ENCODE results near the gene CALU. TPM values are rescaled to one million over a fixed set of nuclear protein-coding genes. Genes with fewer than 3 reads are reported as not detected.

The CALU gene
- total and polyA plus RNA-seq, 2 experiments from 2014 or later, result 136 to 179 TPM

DNA sequence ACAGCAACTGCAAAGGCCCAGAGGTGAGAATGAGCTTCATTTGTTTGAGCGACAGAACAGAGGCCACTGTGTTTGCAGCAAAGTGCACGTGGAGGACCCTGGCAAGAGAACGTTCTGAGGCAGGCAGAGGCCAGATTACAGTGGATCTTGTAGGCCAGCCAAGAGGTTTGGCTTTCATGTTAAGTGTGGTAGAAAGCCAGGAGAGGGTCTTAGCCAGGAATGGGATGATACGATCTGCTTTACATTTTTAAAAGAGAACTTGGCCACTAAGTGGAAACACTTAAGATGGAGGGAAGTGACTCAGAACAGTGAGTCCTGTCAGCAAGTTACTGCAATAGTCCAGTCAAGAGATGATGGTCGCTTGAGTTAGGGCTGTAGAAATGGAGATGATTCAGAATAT, 57.2 kb downstream of the CALU start (continued):
- TF ChIP-seq EZH2phosphoT487 (IDR thresholded peaks at IDR 0.05; ENCODE audit: unreplicated experiment) (no peak), EZH2 (IDR thresholded peaks at IDR 0.05; ENCODE audit: low read depth, unreplicated experiment) (no peak), POLR2AphosphoS5 (IDR thresholded peaks at IDR 0.05; ENCODE audit: low read depth) (no peak), JUNB (IDR thresholded peaks at IDR 0.05; ENCODE audit: unreplicated experiment) (no peak), STAT1 (IDR thresholded peaks at IDR 0.05; ENCODE audit: unreplicated experiment) (no peak), ETS1 (IDR thresholded peaks at IDR 0.05) (no peak), CTCF (conservative IDR thresholded peaks at IDR 0.05; ENCODE audit: low read depth in 2 of 2) (no peak)

- H3K4me1 Mint-ChIP-seq, result peaks cover 24% of the 10 kb centered on the region
- H3K36me3 Mint-ChIP-seq (ENCODE audit: low read depth), result peaks cover 44% of the 10 kb centered on the region
Measured at GRCh38 chr7:128799451-128799850, 60.3 kb downstream of the CALU start.

GRCh38 chr7:128800567-128800966, 61.4 kb downstream of the CALU start:
- H3K9me3 Mint-ChIP-seq, result no peaks in the 10 kb centered on the region
- Histone ChIP-seq H3K79me2 (replicated peaks; ENCODE audit: insufficient read depth) (no peaks in the 10 kb centered on the region), H3K4me1 (ENCODE audit: insufficient read depth) (no peaks in the 10 kb centered on the region; the same call in 1 of the 2 replicates), H2AFZ (no peak overlapping the region), H3F3A (replicated peaks; ENCODE audit: low read depth) (peaks cover 6% of the 10 kb centered on the region; the same call in 1 of the 2 replicates), H3K4me3 (no peak overlapping the region), H4K20me1 (replicated peaks; ENCODE audit: insufficient read depth) (peaks cover 4% of the 10 kb centered on the region; the same call in 1 of the 2 replicates), H3K27me3 (ENCODE audit: insufficient read depth) (no peaks in the 10 kb centered on the region), H3K27ac (ENCODE audit: low read depth) (no peak overlapping the region), H3K4me2 (no peak overlapping the region), H3K9me2 (ENCODE audit: insufficient read depth) (no peaks in the 10 kb centered on the region), H3K36me3 (ENCODE audit: insufficient read depth) (peaks cover 28% of the 10 kb centered on the region; the same call in 1 of the 2 replicates)
- no peak for DNase-seq (ENCODE audit: low spot score)
- peaks cover 46% of the 10 kb centered on the region for H3K36me3 Mint-ChIP-seq (ENCODE audit: low read depth)
- TF ChIP-seq, protein P1, sequence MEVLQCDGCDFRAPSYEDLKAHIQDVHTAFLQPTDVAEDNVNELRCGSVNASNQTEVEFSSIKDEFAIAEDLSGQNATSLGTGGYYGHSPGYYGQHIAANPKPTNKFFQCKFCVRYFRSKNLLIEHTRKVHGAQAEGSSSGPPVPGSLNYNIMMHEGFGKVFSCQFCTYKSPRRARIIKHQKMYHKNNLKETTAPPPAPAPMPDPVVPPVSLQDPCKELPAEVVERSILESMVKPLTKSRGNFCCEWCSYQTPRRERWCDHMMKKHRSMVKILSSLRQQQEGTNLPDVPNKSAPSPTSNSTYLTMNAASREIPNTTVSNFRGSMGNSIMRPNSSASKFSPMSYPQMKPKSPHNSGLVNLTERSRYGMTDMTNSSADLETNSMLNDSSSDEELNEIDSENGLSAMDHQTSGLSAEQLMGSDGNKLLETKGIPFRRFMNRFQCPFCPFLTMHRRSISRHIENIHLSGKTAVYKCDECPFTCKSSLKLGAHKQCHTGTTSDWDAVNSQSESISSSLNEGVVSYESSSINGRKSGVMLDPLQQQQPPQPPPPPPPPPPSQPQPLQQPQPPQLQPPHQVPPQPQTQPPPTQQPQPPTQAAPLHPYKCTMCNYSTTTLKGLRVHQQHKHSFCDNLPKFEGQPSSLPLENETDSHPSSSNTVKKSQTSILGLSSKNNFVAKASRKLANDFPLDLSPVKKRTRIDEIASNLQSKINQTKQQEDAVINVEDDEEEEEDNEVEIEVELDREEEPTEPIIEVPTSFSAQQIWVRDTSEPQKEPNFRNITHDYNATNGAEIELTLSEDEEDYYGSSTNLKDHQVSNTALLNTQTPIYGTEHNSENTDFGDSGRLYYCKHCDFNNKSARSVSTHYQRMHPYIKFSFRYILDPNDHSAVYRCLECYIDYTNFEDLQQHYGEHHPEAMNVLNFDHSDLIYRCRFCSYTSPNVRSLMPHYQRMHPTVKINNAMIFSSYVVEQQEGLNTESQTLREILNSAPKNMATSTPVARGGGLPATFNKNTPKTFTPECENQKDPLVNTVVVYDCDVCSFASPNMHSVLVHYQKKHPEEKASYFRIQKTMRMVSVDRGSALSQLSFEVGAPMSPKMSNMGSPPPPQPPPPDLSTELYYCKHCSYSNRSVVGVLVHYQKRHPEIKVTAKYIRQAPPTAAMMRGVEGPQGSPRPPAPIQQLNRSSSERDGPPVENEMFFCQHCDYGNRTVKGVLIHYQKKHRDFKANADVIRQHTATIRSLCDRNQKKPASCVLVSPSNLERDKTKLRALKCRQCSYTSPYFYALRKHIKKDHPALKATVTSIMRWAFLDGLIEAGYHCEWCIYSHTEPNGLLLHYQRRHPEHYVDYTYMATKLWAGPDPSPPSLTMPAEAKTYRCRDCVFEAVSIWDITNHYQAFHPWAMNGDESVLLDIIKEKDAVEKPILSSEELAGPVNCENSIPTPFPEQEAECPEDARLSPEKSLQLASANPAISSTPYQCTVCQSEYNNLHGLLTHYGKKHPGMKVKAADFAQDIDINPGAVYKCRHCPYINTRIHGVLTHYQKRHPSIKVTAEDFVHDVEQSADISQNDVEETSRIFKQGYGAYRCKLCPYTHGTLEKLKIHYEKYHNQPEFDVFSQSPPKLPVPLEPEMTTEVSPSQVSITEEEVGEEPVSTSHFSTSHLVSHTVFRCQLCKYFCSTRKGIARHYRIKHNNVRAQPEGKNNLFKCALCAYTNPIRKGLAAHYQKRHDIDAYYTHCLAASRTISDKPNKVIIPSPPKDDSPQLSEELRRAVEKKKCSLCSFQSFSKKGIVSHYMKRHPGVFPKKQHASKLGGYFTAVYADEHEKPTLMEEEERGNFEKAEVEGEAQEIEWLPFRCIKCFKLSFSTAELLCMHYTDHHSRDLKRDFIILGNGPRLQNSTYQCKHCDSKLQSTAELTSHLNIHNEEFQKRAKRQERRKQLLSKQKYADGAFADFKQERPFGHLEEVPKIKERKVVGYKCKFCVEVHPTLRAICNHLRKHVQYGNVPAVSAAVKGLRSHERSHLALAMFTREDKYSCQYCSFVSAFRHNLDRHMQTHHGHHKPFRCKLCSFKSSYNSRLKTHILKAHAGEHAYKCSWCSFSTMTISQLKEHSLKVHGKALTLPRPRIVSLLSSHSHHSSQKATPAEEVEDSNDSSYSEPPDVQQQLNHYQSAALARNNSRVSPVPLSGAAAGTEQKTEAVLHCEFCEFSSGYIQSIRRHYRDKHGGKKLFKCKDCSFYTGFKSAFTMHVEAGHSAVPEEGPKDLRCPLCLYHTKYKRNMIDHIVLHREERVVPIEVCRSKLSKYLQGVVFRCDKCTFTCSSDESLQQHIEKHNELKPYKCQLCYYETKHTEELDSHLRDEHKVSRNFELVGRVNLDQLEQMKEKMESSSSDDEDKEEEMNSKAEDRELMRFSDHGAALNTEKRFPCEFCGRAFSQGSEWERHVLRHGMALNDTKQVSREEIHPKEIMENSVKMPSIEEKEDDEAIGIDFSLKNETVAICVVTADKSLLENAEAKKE (CRISPR knock-in tag; IDR thresholded peaks at IDR 0.05), result no peak
- no peak for TF ChIP-seq STAT1 (IDR thresholded peaks at IDR 0.05; ENCODE audit: unreplicated experiment)
- H3K4me3 Mint-ChIP-seq, result no peak overlapping the region
- ATAC-seq, result no peak
- no peak overlapping the region for H3K27ac Mint-ChIP-seq
- no peaks in the 10 kb centered on the region for H3K27me3 Mint-ChIP-seq (ENCODE audit: insufficient read depth, low read depth, poor library complexity)
- H3K4me1 Mint-ChIP-seq, result peaks cover 22% of the 10 kb centered on the region

More at GRCh38 chr7:128799451-128799850, 60.3 kb downstream of the CALU start:
- H3K9me3 Mint-ChIP-seq, result no peaks in the 10 kb centered on the region
- Histone ChIP-seq H4K20me1 (replicated peaks; ENCODE audit: insufficient read depth) (peaks cover 4% of the 10 kb centered on the region; the same call in 1 of the 2 replicates), H3K27me3 (ENCODE audit: insufficient read depth) (no peaks in the 10 kb centered on the region), H3K27ac (ENCODE audit: low read depth) (no peak overlapping the region), H3K4me2 (no peak overlapping the region), H2AFZ (no peak overlapping the region), H3K79me2 (replicated peaks; ENCODE audit: insufficient read depth) (no peaks in the 10 kb centered on the region), H3F3A (replicated peaks; ENCODE audit: low read depth) (peaks cover 6% of the 10 kb centered on the region; the same call in 1 of the 2 replicates), H3K4me1 (ENCODE audit: insufficient read depth) (peaks cover 8% of the 10 kb centered on the region; the same call in 1 of the 2 replicates), H3K36me3 (ENCODE audit: insufficient read depth) (peaks cover 25% of the 10 kb centered on the region; the same call in 1 of the 2 replicates), H3K4me3 (no peak overlapping the region), H3K9me2 (ENCODE audit: insufficient read depth) (no peaks in the 10 kb centered on the region)
- DNase-seq (ENCODE audit: low spot score), result no peak
- no peak for ATAC-seq
- no peak for TF ChIP-seq EZH2 (IDR thresholded peaks at IDR 0.05; ENCODE audit: low read depth, unreplicated experiment)
- TF ChIP-seq ZNF331 (CRISPR knock-in tag; IDR thresholded peaks at IDR 0.05; ENCODE audit: low read depth), result no peak
- TF ChIP-seq JUNB (IDR thresholded peaks at IDR 0.05; ENCODE audit: unreplicated experiment), result no peak
- TF ChIP-seq NANOG (IDR thresholded peaks at IDR 0.05; ENCODE audit: borderline replicate concordance), result no peak
- no peak overlapping the region for H3K4me3 Mint-ChIP-seq
- H3K27me3 Mint-ChIP-seq (ENCODE audit: insufficient read depth, low read depth, poor library complexity), result no peaks in the 10 kb centered on the region
- no peak overlapping the region for H3K27ac Mint-ChIP-seq

Data from GM23338 (cell line).